Esophagus muscularis mucosa (tissue), 3 donors: ENCODE measurements around the gene PLEKHA7.

Source experiments
- POLR2A ChIP-seq: fragments of 450-650 bp; IDR thresholded peaks from one replicate; pipeline ENCODE4 v1.6.1; 2017; ENCODE audit warnings: antibody characterized with exemption, moderate library complexity, mild to moderate bottlenecking, low read depth
- POLR2AphosphoS5 ChIP-seq, 2 donors: sonication (generic); formaldehyde crosslinking; IDR thresholded peaks; one replicate each; pipeline ENCODE4 v1.6.1; 2017; ENCODE audit warnings: antibody characterized with exemption in 2 of 2
- TF ChIP-seq, protein P1 (sequence below), 3 experiments: fragments of 200-600 bp in 2 of 3; fragments of 450-650 bp in 1 of 3; sonication (generic) in 2 of 3; IDR thresholded peaks; one replicate each; pipeline ENCODE4 v1.5.1; 2017 to 2019; ENCODE audit warnings: antibody characterized with exemption in 3 of 3, mild to moderate bottlenecking in 2 of 3, moderate library complexity in 1 of 3

DNA sequence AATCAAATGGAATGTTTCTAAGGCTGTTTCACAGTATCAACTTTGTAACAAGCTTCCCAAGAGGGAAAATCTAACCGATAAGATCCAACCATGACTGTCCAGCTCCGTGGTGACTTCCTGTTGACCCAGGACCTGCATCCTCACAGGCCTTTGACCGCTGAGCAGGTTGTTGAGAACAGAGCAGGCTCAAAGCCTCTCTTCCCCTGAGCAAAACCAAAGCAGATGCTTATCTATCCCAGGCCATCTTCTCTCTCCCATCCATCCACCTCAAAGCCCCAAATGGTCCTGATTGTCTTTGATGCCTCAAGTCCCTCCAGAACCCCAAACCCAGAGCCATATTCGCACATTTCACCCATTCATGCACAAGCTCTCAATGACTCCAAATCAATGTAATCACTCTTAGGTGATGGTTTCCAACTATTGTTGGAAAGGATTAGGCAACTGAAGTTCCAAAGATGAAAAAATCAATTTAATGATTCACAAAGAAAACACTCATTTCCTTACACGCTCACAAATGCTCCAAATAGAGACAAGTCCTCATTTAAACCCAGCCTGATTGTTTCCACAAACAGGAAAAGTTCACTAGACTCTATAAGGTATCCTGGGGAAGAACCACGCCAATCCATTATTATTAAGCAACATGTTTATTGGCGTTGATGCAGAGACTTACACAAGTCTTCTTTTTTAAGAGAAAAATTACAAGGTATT, 227.0 kb downstream of the PLEKHA7 start:
- TF ChIP-seq, protein P1, sequence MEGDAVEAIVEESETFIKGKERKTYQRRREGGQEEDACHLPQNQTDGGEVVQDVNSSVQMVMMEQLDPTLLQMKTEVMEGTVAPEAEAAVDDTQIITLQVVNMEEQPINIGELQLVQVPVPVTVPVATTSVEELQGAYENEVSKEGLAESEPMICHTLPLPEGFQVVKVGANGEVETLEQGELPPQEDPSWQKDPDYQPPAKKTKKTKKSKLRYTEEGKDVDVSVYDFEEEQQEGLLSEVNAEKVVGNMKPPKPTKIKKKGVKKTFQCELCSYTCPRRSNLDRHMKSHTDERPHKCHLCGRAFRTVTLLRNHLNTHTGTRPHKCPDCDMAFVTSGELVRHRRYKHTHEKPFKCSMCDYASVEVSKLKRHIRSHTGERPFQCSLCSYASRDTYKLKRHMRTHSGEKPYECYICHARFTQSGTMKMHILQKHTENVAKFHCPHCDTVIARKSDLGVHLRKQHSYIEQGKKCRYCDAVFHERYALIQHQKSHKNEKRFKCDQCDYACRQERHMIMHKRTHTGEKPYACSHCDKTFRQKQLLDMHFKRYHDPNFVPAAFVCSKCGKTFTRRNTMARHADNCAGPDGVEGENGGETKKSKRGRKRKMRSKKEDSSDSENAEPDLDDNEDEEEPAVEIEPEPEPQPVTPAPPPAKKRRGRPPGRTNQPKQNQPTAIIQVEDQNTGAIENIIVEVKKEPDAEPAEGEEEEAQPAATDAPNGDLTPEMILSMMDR (IDR thresholded peaks at IDR 0.05), result no peak
- TF ChIP-seq POLR2AphosphoS5 (IDR thresholded peaks at IDR 0.05) (no peak), POLR2A (no peak)
